Prostate gland (tissue), 2 donors: ENCODE measurements around the gene ATG5.
A peak's percentile ranks its signal among the peaks of the same experiment; 100 is the strongest.

Source experiments
- CTCF ChIP-seq, 4 experiments: fragments of 200-600 bp in 2 of 4; fragments of 450-650 bp in 2 of 4; sonication (generic) in 2 of 4; IDR thresholded peaks; 1 replicate in 3 of 4; 2 replicates in 1 of 4; pipeline ENCODE4 v1.5.1; 2016 to 2019; ENCODE audit warnings: antibody characterized with exemption in 4 of 4, mild to moderate bottlenecking in 2 of 4, moderate library complexity in 2 of 4
- POLR2A ChIP-seq: fragments of 450-650 bp; IDR thresholded peaks from one replicate; pipeline ENCODE4 v1.6.1; 2016; ENCODE audit warnings: antibody characterized with exemption, mild to moderate bottlenecking
- POLR2AphosphoS5 ChIP-seq: sonication (generic); formaldehyde crosslinking; IDR thresholded peaks from one replicate; pipeline ENCODE4 v1.6.1; 2017; ENCODE audit warnings: antibody characterized with exemption

- TF ChIP-seq POLR2AphosphoS5 (peak; percentile 24), CTCF (IDR thresholded peaks at IDR 0.05) (no peak), POLR2A (no peak)
Measured at GRCh38 chr6:106275692-106276091, 49.9 kb downstream of the ATG5 start.
